GM18909 (cell line): ENCODE results near the gene GAS6.

Experiments
- ATAC-seq: cut with Tn5 transposase; IDR thresholded peaks from one replicate; pipeline ENCODE4 v1.9.1; 2021; ENCODE audit warnings: mild to moderate bottlenecking; ENCODE audit not compliant: unreplicated experiment, poor library complexity

Gene GAS6

GRCh38 chr13:113854238-113855011 lies 9.5 kb downstream of the GAS6 start:
- ATAC-seq = no peak

GRCh38 chr13:113853518-113854237 lies 10.2 kb downstream of the GAS6 start:
- ATAC-seq = no peak

- no peak for ATAC-seq
These were observed 11.0 kb downstream of the GAS6 start for GRCh38 chr13:113852536-113853517.

- no peak for ATAC-seq
These were observed 11.9 kb downstream of the GAS6 start for GRCh38 chr13:113851826-113852535.

- ATAC-seq = no peak
These were observed 12.4 kb downstream of the GAS6 start for GRCh38 chr13:113851480-113851803.

- no peak for ATAC-seq
These were observed 13.0 kb downstream of the GAS6 start for GRCh38 chr13:113850722-113851479.

GRCh38 chr13:113849981-113850721 lies 13.7 kb downstream of the GAS6 start:
- ATAC-seq = no peak

GRCh38 chr13:113849546-113849945 lies 14.3 kb downstream of the GAS6 start:
- ATAC-seq = no peak

GRCh38 chr13:113848431-113849260 lies 15.2 kb downstream of the GAS6 start:
- no peak for ATAC-seq

GRCh38 chr13:113848020-113848419 lies 15.9 kb downstream of the GAS6 start:
- ATAC-seq = no peak

GRCh38 chr13:113846636-113847318 lies 17.1 kb downstream of the GAS6 start:
- ATAC-seq = no peak

GRCh38 chr13:113845723-113846635 lies 17.9 kb downstream of the GAS6 start:
- no peak for ATAC-seq

GRCh38 chr13:113845055-113845454 lies 18.8 kb downstream of the GAS6 start:
- no peak for ATAC-seq

- ATAC-seq = no peak
These were observed 19.9 kb downstream of the GAS6 start for GRCh38 chr13:113843864-113844556.

GRCh38 chr13:113843063-113843654 lies 20.7 kb downstream of the GAS6 start:
- ATAC-seq = no peak
